Measurements from ENCODE around the gene ZDHHC7.

- TF ChIP-seq, protein P1, sequence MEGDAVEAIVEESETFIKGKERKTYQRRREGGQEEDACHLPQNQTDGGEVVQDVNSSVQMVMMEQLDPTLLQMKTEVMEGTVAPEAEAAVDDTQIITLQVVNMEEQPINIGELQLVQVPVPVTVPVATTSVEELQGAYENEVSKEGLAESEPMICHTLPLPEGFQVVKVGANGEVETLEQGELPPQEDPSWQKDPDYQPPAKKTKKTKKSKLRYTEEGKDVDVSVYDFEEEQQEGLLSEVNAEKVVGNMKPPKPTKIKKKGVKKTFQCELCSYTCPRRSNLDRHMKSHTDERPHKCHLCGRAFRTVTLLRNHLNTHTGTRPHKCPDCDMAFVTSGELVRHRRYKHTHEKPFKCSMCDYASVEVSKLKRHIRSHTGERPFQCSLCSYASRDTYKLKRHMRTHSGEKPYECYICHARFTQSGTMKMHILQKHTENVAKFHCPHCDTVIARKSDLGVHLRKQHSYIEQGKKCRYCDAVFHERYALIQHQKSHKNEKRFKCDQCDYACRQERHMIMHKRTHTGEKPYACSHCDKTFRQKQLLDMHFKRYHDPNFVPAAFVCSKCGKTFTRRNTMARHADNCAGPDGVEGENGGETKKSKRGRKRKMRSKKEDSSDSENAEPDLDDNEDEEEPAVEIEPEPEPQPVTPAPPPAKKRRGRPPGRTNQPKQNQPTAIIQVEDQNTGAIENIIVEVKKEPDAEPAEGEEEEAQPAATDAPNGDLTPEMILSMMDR (conservative IDR thresholded peaks at IDR 0.05 in 1 of 2, IDR thresholded peaks at IDR 0.05 in 1 of 2; ENCODE audit: low read depth in 1 of 2, low read length in 2 of 2), result no peak
- TF ChIP-seq EZH2 (IDR thresholded peaks at IDR 0.05; ENCODE audit: low read length, missing control alignments), result no peak
These were observed 34.5 kb downstream of the ZDHHC7 start for GRCh38 chr16:84976644-84977400.
